ENCODE measurements around the gene KIAA0586.

KIAA0586 gene

DNA sequence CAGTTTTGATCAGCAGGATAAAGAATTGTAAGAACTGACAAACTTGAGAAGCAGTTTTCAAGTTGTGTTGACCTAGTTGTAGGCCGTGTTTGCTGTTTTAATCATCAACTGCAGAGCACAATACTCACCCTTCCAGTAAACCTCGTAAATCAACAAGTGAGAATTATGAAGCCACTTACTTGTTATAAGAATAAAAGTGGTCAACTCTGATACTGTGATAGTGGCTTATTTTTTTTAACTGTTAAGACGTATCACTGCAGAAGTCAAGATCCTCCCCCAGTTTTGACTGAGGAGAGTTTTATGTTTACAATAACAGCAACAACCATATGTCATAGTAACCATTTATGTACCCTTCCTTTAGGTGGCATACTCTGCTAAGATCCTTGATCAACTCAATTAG lies 109.5 kb downstream of the KIAA0586 start:
- Histone ChIP-seq H3K4me3 (ENCODE audit: insufficient read depth in 1 of 2, low read depth in 1 of 2, low read length in 2 of 2) (no peak overlapping the region), H3K9ac (ENCODE audit: low read length) (no peak overlapping the region), H3K79me1 (replicated peaks; ENCODE audit: low read length, poor library complexity, severe bottlenecking) (no peaks in the 10 kb centered on the region), H2AK5ac (ENCODE audit: low read length, severe bottlenecking) (no peak overlapping the region), H4K91ac (ENCODE audit: low read length) (no peak overlapping the region), H2BK5ac (ENCODE audit: low read depth, low read length, poor library complexity, severe bottlenecking) (no peak overlapping the region), H2BK15ac (ENCODE audit: low read depth, poor library complexity, severe bottlenecking) (no peak overlapping the region), H3K4me1 (ENCODE audit: control insufficient read depth, insufficient read depth, low read depth, low read length) (peaks cover 1% of the 10 kb centered on the region), H2BK12ac (ENCODE audit: low read length in 2 of 2) (no peak overlapping the region), H3K9me3 (ENCODE audit: control insufficient read depth, low read length) (no peaks in the 10 kb centered on the region), H3K27me3 (ENCODE audit: control insufficient read depth in 1 of 2, insufficient read depth in 1 of 2, low read length in 2 of 2) (no peaks in the 10 kb centered on the region), H3K14ac (ENCODE audit: low read length in 2 of 2) (no peak overlapping the region), H3K4me2 (ENCODE audit: low read length, poor library complexity, severe bottlenecking) (no peak overlapping the region), H3K18ac (ENCODE audit: low read depth in 1 of 2, low read length in 2 of 2) (no peak overlapping the region), H3K23ac (ENCODE audit: low read length in 2 of 2) (no peak overlapping the region), H3K36me3 (ENCODE audit: control insufficient read depth in 1 of 2, insufficient read depth in 2 of 2, low read depth in 1 of 2, low read length in 2 of 2) (peaks cover 0 to 2% of the 10 kb centered on the region in 2 experiments), H4K8ac (ENCODE audit: low read length) (no peak overlapping the region), H3K4ac (ENCODE audit: low read depth in 1 of 2, low read length in 2 of 2) (no peak overlapping the region), H2BK120ac (ENCODE audit: low read depth, low read length) (no peak overlapping the region), H3K27ac (ENCODE audit: low read length, poor library complexity, severe bottlenecking) (no peak overlapping the region), H2AFZ (ENCODE audit: low read depth, low read length) (no peak overlapping the region)
- DNase-seq: no peak
- WGBS: no CpG with 5 or more reads among the region's 3 CpGs

- H2BK5ac ChIP-seq (ENCODE audit: low read depth, low read length, poor library complexity, severe bottlenecking): no peak overlapping the region
- H3K9me3 ChIP-seq (ENCODE audit: control insufficient read depth, low read length): no peaks in the 10 kb centered on the region
- H2AK5ac ChIP-seq (ENCODE audit: low read length, severe bottlenecking): no peak overlapping the region
- no peaks in the 10 kb centered on the region for H3K79me1 ChIP-seq (replicated peaks; ENCODE audit: low read length, poor library complexity, severe bottlenecking)
- H3K14ac ChIP-seq (ENCODE audit: low read length in 2 of 2): no peak overlapping the region
- H3K27ac ChIP-seq (ENCODE audit: low read length, poor library complexity, severe bottlenecking): no peak overlapping the region
- no CpG with 5 or more reads among the region's 1 CpG for WGBS
- no peak overlapping the region for H2BK15ac ChIP-seq (ENCODE audit: low read depth, poor library complexity, severe bottlenecking)
- H3K18ac ChIP-seq (ENCODE audit: low read depth in 1 of 2, low read length in 2 of 2): no peak overlapping the region
- H2AFZ ChIP-seq (ENCODE audit: low read depth, low read length): no peak overlapping the region
- H3K36me3 ChIP-seq (ENCODE audit: control insufficient read depth in 1 of 2, insufficient read depth in 2 of 2, low read depth in 1 of 2, low read length in 2 of 2): peaks cover 0 to 6% of the 10 kb centered on the region in 2 experiments
- DNase-seq: no peak
- H2BK120ac ChIP-seq (ENCODE audit: low read depth, low read length): no peak overlapping the region
- no peak overlapping the region for H4K91ac ChIP-seq (ENCODE audit: low read length)
- H3K4me1 ChIP-seq (ENCODE audit: control insufficient read depth, insufficient read depth, low read depth, low read length): no peaks in the 10 kb centered on the region
- no peak overlapping the region for H3K9ac ChIP-seq (ENCODE audit: low read length)
- no peak overlapping the region for H3K4me3 ChIP-seq (ENCODE audit: insufficient read depth in 1 of 2, low read depth in 1 of 2, low read length in 2 of 2)
- no peak overlapping the region for H2BK12ac ChIP-seq (ENCODE audit: low read length in 2 of 2)
- H3K4me2 ChIP-seq (ENCODE audit: low read length, poor library complexity, severe bottlenecking): no peak overlapping the region
- H4K8ac ChIP-seq (ENCODE audit: low read length): no peak overlapping the region
- H3K23ac ChIP-seq (ENCODE audit: low read length in 2 of 2): no peak overlapping the region
- H3K4ac ChIP-seq (ENCODE audit: low read depth in 1 of 2, low read length in 2 of 2): no peak overlapping the region
- H3K27me3 ChIP-seq (ENCODE audit: control insufficient read depth in 1 of 2, insufficient read depth in 1 of 2, low read length in 2 of 2): no peaks in the 10 kb centered on the region
Observed at GRCh38 chr14:58540749-58541632, 113.5 kb downstream of the KIAA0586 start.

DNA sequence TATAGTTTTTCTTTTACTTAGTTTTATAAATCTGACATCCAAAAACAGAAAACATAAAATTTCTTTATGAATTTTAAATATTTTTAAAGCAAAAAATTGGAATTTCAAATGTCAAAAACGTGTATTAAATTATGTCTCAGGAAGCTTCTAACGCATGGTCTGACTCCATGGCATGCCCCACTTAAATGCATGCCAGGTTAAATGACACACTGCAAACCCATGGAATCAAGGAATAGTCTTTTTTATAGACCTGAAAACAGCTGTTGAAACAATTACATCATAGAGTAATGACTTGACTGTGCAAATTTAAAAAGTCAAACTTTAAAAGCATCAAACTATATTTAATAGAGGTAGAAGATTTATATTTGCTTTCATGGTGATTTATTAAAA lies 114.1 kb downstream of the KIAA0586 start:
- H3K79me1 ChIP-seq (replicated peaks; ENCODE audit: low read length, poor library complexity, severe bottlenecking): no peaks in the 10 kb centered on the region
- no peak overlapping the region for H3K9ac ChIP-seq (ENCODE audit: low read length)
- H3K4me3 ChIP-seq (ENCODE audit: insufficient read depth in 1 of 2, low read depth in 1 of 2, low read length in 2 of 2): no peak overlapping the region
- no peak overlapping the region for H4K8ac ChIP-seq (ENCODE audit: low read length)
- H3K23ac ChIP-seq (ENCODE audit: low read length in 2 of 2): no peak overlapping the region
- no peaks in the 10 kb centered on the region for H3K27me3 ChIP-seq (ENCODE audit: control insufficient read depth in 1 of 2, insufficient read depth in 1 of 2, low read length in 2 of 2)
- H3K4me2 ChIP-seq (ENCODE audit: low read length, poor library complexity, severe bottlenecking): no peak overlapping the region
- H3K9me3 ChIP-seq (ENCODE audit: control insufficient read depth, low read length): no peaks in the 10 kb centered on the region
- no peaks in the 10 kb centered on the region for H3K4me1 ChIP-seq (ENCODE audit: control insufficient read depth, insufficient read depth, low read depth, low read length)
- H3K27ac ChIP-seq (ENCODE audit: low read length, poor library complexity, severe bottlenecking): no peak overlapping the region
- no peak overlapping the region for H3K4ac ChIP-seq (ENCODE audit: low read depth in 1 of 2, low read length in 2 of 2)
- H2BK12ac ChIP-seq (ENCODE audit: low read length in 2 of 2): no peak overlapping the region
- H2AFZ ChIP-seq (ENCODE audit: low read depth, low read length): no peak overlapping the region
- no peak overlapping the region for H4K91ac ChIP-seq (ENCODE audit: low read length)
- peaks cover 0 to 6% of the 10 kb centered on the region in 2 experiments for H3K36me3 ChIP-seq (ENCODE audit: control insufficient read depth in 1 of 2, insufficient read depth in 2 of 2, low read depth in 1 of 2, low read length in 2 of 2)
- H2BK5ac ChIP-seq (ENCODE audit: low read depth, low read length, poor library complexity, severe bottlenecking): no peak overlapping the region
- H2BK15ac ChIP-seq (ENCODE audit: low read depth, poor library complexity, severe bottlenecking): no peak overlapping the region
- no peak for DNase-seq
- H3K14ac ChIP-seq (ENCODE audit: low read length in 2 of 2): no peak overlapping the region
- WGBS: no CpG with 5 or more reads among the region's 2 CpGs
- no peak overlapping the region for H2AK5ac ChIP-seq (ENCODE audit: low read length, severe bottlenecking)
- no peak overlapping the region for H3K18ac ChIP-seq (ENCODE audit: low read depth in 1 of 2, low read length in 2 of 2)
- H2BK120ac ChIP-seq (ENCODE audit: low read depth, low read length): no peak overlapping the region

DNA sequence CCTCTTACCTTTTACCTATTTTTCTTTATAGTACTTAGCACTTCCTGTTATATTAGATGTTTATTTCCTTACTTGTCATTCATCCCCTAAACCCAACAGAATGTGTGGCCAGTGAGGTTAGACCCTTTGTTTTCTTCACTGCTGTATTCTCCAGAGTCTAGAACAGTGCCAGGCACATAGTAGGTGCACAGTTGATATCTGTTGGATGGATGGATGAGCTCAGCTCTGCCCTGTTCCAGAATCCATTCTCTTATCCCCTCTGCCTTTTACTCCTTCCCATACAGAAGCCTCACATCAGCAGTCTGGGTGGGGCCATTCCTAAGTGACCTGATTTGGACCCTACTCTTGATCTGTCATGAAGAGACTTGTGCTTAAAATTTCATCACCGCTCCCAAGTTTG lies 115.7 kb downstream of the KIAA0586 start:
- Histone ChIP-seq H3K14ac (ENCODE audit: low read length in 2 of 2) (no peak overlapping the region), H3K36me3 (ENCODE audit: control insufficient read depth in 1 of 2, insufficient read depth in 2 of 2, low read depth in 1 of 2, low read length in 2 of 2) (peaks cover 0 to 8% of the 10 kb centered on the region in 2 experiments), H2BK12ac (ENCODE audit: low read length in 2 of 2) (no peak overlapping the region), H4K8ac (ENCODE audit: low read length) (no peak overlapping the region), H3K27ac (ENCODE audit: low read length, poor library complexity, severe bottlenecking) (no peak overlapping the region), H3K4ac (ENCODE audit: low read depth in 1 of 2, low read length in 2 of 2) (no peak overlapping the region), H3K79me1 (replicated peaks; ENCODE audit: low read length, poor library complexity, severe bottlenecking) (no peaks in the 10 kb centered on the region), H2BK5ac (ENCODE audit: low read depth, low read length, poor library complexity, severe bottlenecking) (no peak overlapping the region), H3K4me3 (ENCODE audit: insufficient read depth in 1 of 2, low read depth in 1 of 2, low read length in 2 of 2) (no peak overlapping the region), H3K4me1 (ENCODE audit: control insufficient read depth, insufficient read depth, low read depth, low read length) (no peaks in the 10 kb centered on the region), H4K91ac (ENCODE audit: low read length) (no peak overlapping the region), H3K4me2 (ENCODE audit: low read length, poor library complexity, severe bottlenecking) (no peak overlapping the region), H2BK120ac (ENCODE audit: low read depth, low read length) (no peak overlapping the region), H2BK15ac (ENCODE audit: low read depth, poor library complexity, severe bottlenecking) (no peak overlapping the region), H3K23ac (ENCODE audit: low read length in 2 of 2) (no peak overlapping the region), H3K18ac (ENCODE audit: low read depth in 1 of 2, low read length in 2 of 2) (no peak overlapping the region), H2AFZ (ENCODE audit: low read depth, low read length) (no peak overlapping the region), H3K27me3 (ENCODE audit: control insufficient read depth in 1 of 2, insufficient read depth in 1 of 2, low read length in 2 of 2) (no peaks in the 10 kb centered on the region), H2AK5ac (ENCODE audit: low read length, severe bottlenecking) (no peak overlapping the region), H3K9me3 (ENCODE audit: control insufficient read depth, low read length) (no peaks in the 10 kb centered on the region), H3K9ac (ENCODE audit: low read length) (no peak overlapping the region)
- DNase-seq: no peak
- 84% methylated on average over 1 of the region's 1 CpG for WGBS

All from mesenchymal stem cell (in vitro differentiated cells and primary cell).